Kidney epithelial cell (primary cell): ENCODE data around the gene NALCN. TPM values are rescaled to one million over a fixed set of nuclear protein-coding genes. Genes with fewer than 3 reads are reported as not detected.

Source experiments
- DNase-seq: peaks from one replicate; pipeline ENCODE4 v3.0.0-alpha.2; 2010; ENCODE audit warnings: low read depth
- H3K27me3 ChIP-seq: 2 replicates; pipeline ENCODE4 v1.6.0; 2011; ENCODE audit warnings: low read length; ENCODE audit not compliant: control insufficient read depth, insufficient read depth
- H3K36me3 ChIP-seq: 2 replicates; pipeline ENCODE4 v1.5.1; 2011; ENCODE audit warnings: low read length; ENCODE audit not compliant: control insufficient read depth, insufficient read depth
- H3K4me3 ChIP-seq: 2 replicates; pipeline ENCODE4 v1.5.1; 2011; ENCODE audit warnings: low read depth, mild to moderate bottlenecking, control low read depth, low read length
- total RNA-seq: library from RNA; depleted of rRNA; stranded (reverse); fragments of >200 nt; gene quantifications from 2 replicates; pipeline ENCODE4 v1.2.3, GENCODE V29; 2015
- TF ChIP-seq, protein P1 (sequence below): IDR thresholded peaks from 2 replicates; pipeline ENCODE4 v1.5.1; 2011; ENCODE audit warnings: mild to moderate bottlenecking, moderate library complexity, low read length, control low read depth, inconsistent platforms; ENCODE audit not compliant: insufficient read depth, poor library complexity, severe bottlenecking

The NALCN gene
- total RNA-seq = 1.8 and 2.1 TPM in 2 replicates

DNA sequence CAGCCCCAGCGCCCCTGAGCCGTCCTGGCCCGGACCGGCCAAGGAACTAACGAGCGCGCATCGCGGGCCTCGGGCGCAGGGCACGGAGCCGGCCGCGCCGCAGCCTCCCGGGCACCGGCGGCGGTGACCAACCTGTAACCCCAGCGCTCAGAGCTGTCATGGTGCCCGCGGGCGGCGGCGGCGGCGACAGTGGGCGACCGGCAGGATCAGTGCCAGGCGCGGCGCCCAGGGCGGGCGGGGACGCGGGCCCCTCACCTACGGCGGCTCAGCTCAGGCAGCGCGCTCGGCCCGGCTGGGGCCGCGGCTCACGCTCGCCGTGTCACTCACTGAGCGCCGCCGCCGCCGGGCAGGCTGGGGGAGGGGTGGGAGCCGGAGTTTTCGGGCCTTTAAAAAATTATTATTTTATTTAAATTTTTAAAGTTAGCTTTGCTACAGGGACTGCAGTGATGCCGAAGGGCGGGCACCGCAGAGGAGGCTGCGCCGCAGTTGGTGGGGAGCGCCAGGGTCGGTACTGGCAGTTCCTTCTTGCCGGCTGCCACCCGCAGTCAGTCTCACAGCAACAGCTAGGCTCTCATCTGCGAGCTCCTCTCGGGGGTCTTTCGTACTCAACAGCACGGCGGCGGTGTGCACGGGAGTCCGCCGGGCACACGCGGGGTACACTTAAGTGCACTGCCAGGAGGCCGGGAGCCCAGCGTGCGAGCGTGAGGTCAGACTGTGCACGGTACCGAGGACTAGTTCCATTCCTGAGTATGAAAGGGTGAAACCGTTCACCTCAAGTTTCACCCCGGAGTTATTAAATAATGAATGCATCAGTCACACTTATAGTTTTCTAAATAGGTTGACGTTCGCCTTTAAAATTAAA, at the start of gene NALCN:
NALCN (minus strand) TSS at position 328 of the 862 bp plus-strand sequence. CDS start 17,382 bp downstream, outside the sequence.
- peaks cover 1% of the 10 kb centered on the region for H3K36me3 ChIP-seq
- TF ChIP-seq, protein P1, sequence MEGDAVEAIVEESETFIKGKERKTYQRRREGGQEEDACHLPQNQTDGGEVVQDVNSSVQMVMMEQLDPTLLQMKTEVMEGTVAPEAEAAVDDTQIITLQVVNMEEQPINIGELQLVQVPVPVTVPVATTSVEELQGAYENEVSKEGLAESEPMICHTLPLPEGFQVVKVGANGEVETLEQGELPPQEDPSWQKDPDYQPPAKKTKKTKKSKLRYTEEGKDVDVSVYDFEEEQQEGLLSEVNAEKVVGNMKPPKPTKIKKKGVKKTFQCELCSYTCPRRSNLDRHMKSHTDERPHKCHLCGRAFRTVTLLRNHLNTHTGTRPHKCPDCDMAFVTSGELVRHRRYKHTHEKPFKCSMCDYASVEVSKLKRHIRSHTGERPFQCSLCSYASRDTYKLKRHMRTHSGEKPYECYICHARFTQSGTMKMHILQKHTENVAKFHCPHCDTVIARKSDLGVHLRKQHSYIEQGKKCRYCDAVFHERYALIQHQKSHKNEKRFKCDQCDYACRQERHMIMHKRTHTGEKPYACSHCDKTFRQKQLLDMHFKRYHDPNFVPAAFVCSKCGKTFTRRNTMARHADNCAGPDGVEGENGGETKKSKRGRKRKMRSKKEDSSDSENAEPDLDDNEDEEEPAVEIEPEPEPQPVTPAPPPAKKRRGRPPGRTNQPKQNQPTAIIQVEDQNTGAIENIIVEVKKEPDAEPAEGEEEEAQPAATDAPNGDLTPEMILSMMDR = no peak
- H3K4me3 ChIP-seq = peak within 1 kb of the TSS; percentile 54
- H3K27me3 ChIP-seq = peaks cover 4% of the 10 kb centered on the region
- no peak for DNase-seq

DNA sequence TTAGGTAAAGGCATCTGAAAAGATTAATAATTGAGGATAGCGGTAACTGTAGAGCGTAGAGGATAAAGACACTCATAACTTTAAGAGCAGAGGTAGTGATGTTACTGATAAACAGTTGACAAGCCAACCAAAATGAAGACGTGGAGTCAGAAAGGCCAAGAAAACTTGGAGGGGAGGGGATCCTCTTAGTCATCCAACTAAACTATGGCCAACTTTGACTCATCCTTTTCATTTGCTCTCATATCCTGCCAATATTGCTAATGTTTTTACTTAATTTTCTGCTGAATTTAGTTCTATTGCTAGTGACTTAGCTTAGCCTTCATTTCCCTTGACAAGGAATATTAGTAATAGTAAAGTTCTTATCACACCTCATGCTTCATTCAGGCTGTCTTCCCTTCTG, 49.6 kb upstream of the NALCN start:
- Histone ChIP-seq H3K27me3 (no peaks in the 10 kb centered on the region), H3K36me3 (no peaks in the 10 kb centered on the region), H3K4me3 (no peak overlapping the region)
- TF ChIP-seq, protein P1 = no peak
- DNase-seq = no peak

DNA sequence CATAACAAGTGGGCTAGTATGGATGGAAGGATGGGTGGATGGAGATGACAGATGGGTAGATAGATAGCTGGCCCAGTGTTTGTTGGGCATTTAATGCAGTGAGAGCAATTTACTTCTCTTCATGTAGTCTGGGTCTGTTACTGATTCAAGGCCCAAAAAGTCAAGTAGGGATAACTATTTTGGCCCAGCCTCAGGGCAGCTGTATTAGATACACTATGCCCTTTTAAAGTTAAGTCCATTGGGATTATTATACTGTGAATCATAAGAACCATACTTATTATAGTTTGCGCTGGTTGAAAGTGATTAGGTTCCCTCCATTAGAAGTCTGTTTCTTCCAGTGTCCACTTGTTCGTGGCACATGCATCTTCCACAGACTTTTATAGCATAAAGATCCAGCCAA, 40.9 kb upstream of the NALCN start:
- DNase-seq = no peak
- TF ChIP-seq, protein P1 = no peak
- Histone ChIP-seq H3K36me3 (no peaks in the 10 kb centered on the region), H3K4me3 (no peak overlapping the region), H3K27me3 (no peaks in the 10 kb centered on the region)

DNA sequence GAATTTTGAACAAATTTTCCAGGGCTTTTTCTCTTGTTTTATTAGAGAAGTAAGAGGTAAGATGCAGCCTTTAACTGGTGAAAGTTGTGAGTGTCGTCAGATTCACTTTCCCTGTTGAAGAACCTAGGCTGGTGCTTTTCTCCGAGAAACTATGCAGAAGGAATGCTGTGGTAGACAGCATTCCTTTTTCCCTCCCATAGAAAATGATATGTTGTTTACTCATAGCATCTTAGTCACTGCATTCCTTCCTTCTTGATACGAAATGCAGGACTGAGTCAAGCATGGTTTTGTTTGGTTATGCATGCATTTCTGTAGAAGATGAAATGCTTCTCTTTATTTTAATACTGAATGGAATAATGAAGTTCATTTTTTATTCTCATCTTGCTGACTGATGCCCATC, 39.6 kb upstream of the NALCN start:
- Histone ChIP-seq H3K36me3 (no peaks in the 10 kb centered on the region), H3K4me3 (no peak overlapping the region), H3K27me3 (no peaks in the 10 kb centered on the region)
- peak; percentile 78 for DNase-seq
- TF ChIP-seq, protein P1 = no peak

DNA sequence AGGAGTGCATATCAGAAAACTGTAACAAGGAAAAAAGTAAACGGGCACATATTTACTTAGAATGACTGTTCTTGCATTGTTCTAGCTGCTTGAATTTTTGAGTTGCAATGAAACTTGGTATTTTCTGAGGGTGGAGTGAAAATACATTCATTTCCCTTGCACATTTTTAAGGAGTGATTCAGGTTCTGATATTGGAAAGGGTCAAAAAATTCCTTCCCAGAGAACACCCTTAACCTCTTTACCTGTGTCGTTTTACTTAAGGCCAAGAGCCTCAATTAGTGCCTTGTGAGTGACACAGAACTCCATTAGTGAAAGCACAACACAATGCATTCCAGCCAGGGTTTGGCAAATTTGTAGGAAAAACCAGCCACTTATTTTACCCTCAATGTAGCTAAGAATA, 38.5 kb upstream of the NALCN start:
- no peak for DNase-seq

More for the DNA sequence above, 38.5 kb upstream of the NALCN start:
- no peak overlapping the region for H3K4me3 ChIP-seq
- no peaks in the 10 kb centered on the region for H3K27me3 ChIP-seq
- TF ChIP-seq, protein P1 = no peak
- no peaks in the 10 kb centered on the region for H3K36me3 ChIP-seq
